Stimulated activated CD8-positive, alpha-beta memory T cell treated with anti-CD3 and anti-CD28 coated beads, Interleukin-12 subunit alpha, Interleukin-12 subunit beta, amount 100 ng/mL, for 1 hour (primary cell): Measurements from ENCODE around the gene HDAC11.
"Not testable (repeated sequence)": the region's sequence is repeated elsewhere in the genome, so short reads cannot be mapped to it uniquely, and the experiment has no call there.

Source experiments
- DNase-seq: peaks from one replicate; pipeline ENCODE4 v3.0.0-alpha.2; 2020; ENCODE audit warnings: low read depth

Gene HDAC11

GRCh38 chr3:13493867-13494441 is 13.8 kb downstream of the HDAC11 start:
- DNase-seq, result no peak

- no peak for DNase-seq
These were observed 14.6 kb downstream of the HDAC11 start for GRCh38 chr3:13494463-13495350.

- DNase-seq, result no peak
These were observed 15.3 kb downstream of the HDAC11 start for GRCh38 chr3:13495351-13495813.

- DNase-seq, result peak; percentile 56
These were observed 16.0 kb downstream of the HDAC11 start for GRCh38 chr3:13495921-13496723.

GRCh38 chr3:13496879-13497278 is 16.8 kb downstream of the HDAC11 start:
- no peak for DNase-seq

GRCh38 chr3:13497386-13497785 is 17.3 kb downstream of the HDAC11 start:
- DNase-seq, result no peak

GRCh38 chr3:13498354-13499060 is 18.4 kb downstream of the HDAC11 start:
- no peak for DNase-seq

- not testable (repeated sequence) for DNase-seq
These were observed 19.1 kb downstream of the HDAC11 start for GRCh38 chr3:13499246-13499645.

GRCh38 chr3:13500133-13500885 is 20.2 kb downstream of the HDAC11 start:
- DNase-seq, result no peak

- DNase-seq, result no peak
These were observed 20.9 kb downstream of the HDAC11 start for GRCh38 chr3:13501056-13501455.

- no peak for DNase-seq
These were observed 21.4 kb downstream of the HDAC11 start for GRCh38 chr3:13501521-13501920.

- DNase-seq, result no peak
These were observed 22.1 kb downstream of the HDAC11 start for GRCh38 chr3:13501958-13502790.

GRCh38 chr3:13502791-13503060 is 22.6 kb downstream of the HDAC11 start:
- DNase-seq, result no peak

- no peak for DNase-seq
These were observed 24.2 kb downstream of the HDAC11 start for GRCh38 chr3:13504161-13504831.

GRCh38 chr3:13505147-13506130 is 25.3 kb downstream of the HDAC11 start:
- DNase-seq, result no peak

- DNase-seq, result no peak
These were observed 26.1 kb downstream of the HDAC11 start for GRCh38 chr3:13506239-13506638.

- DNase-seq, result no peak
These were observed 26.6 kb downstream of the HDAC11 start for GRCh38 chr3:13506680-13507079.

GRCh38 chr3:13507247-13507569 is 27.1 kb downstream of the HDAC11 start:
- DNase-seq, result no peak
